Measurements from ENCODE around the gene SLC43A2.

The SLC43A2 gene

DNA sequence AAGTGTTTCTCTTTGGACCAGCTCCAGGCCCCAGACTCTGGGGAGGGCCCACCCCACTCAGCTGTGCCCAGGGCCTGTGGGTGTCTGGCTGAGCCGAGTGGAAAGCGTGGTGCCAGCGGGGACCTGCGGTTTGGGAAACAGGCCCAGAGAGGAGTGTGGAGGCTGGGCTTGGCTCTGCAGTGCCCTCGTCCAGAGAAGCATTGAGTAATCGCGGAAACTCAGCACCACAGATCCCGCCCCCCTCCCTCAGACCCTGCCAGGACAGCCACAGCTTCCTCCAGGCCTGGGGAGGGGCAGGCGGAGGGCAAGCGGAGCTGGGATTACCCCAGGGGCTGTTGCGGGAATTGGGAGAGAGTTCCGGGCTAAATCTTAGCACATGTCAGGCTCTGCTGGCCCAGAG, 51.5 kb downstream of the SLC43A2 start:
- no peak overlapping the region for H3K9ac ChIP-seq (ENCODE audit: low read depth, low read length)
- no peaks in the 10 kb centered on the region for H3K79me2 ChIP-seq (ENCODE audit: insufficient read depth, low read length)
- H4K20me1 ChIP-seq (ENCODE audit: insufficient read depth, low read length): no peaks in the 10 kb centered on the region
- TF ChIP-seq, protein P1, sequence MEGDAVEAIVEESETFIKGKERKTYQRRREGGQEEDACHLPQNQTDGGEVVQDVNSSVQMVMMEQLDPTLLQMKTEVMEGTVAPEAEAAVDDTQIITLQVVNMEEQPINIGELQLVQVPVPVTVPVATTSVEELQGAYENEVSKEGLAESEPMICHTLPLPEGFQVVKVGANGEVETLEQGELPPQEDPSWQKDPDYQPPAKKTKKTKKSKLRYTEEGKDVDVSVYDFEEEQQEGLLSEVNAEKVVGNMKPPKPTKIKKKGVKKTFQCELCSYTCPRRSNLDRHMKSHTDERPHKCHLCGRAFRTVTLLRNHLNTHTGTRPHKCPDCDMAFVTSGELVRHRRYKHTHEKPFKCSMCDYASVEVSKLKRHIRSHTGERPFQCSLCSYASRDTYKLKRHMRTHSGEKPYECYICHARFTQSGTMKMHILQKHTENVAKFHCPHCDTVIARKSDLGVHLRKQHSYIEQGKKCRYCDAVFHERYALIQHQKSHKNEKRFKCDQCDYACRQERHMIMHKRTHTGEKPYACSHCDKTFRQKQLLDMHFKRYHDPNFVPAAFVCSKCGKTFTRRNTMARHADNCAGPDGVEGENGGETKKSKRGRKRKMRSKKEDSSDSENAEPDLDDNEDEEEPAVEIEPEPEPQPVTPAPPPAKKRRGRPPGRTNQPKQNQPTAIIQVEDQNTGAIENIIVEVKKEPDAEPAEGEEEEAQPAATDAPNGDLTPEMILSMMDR (IDR thresholded peaks at IDR 0.05; ENCODE audit: borderline replicate concordance, extremely low read depth, low read length, poor library complexity, severe bottlenecking): no peak
- no peak for TF ChIP-seq EZH2 (IDR thresholded peaks at IDR 0.05; ENCODE audit: borderline replicate concordance, low read depth, low read length, severe bottlenecking)
- ATAC-seq (ENCODE audit: insufficient read depth, low read depth) (no peak), DNase-seq (no peak)
- H3K27me3 ChIP-seq (ENCODE audit: insufficient read depth, low read length, poor library complexity): no peaks in the 10 kb centered on the region
- no peak overlapping the region for H3K4me3 ChIP-seq (ENCODE audit: low read depth in 1 of 2, low read length in 2 of 2)
- H3K4me2 ChIP-seq (ENCODE audit: insufficient read depth, low read length): no peak overlapping the region
- H3K27ac ChIP-seq (ENCODE audit: low read length): peak overlapping the region; percentile 42
- H3K9me3 ChIP-seq (ENCODE audit: insufficient read depth, low read length, severe bottlenecking): no peaks in the 10 kb centered on the region
- H2AFZ ChIP-seq (ENCODE audit: low read depth, low read length): no peak overlapping the region
- H3K4me1 ChIP-seq (ENCODE audit: insufficient read depth, low read length): no peaks in the 10 kb centered on the region
- H3K36me3 ChIP-seq (ENCODE audit: insufficient read depth, low read length): peaks cover 29% of the 10 kb centered on the region

DNA sequence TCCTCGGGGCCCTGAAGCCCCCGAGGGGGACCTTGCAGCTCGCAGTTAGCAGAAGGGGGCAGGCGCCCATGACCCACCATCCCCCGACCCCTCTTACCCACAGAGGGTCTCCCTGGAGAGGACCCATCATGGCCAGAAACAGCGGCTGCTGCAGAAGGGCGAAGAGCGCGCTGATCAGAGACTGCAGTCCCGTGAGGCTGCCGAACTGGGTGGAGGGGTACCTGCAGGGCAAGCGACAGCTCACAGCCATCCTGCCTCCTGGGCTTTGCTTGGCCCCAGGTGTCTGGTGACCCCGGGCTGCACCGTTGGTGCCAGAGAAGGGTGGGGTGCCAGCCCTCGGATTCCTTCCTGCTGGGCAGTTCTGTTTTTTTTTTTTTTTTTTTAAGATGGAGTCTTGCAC, 52.1 kb downstream of the SLC43A2 start:
- DNase-seq: no peak
- H3K9ac ChIP-seq (ENCODE audit: low read depth, low read length): no peak overlapping the region

DNA sequence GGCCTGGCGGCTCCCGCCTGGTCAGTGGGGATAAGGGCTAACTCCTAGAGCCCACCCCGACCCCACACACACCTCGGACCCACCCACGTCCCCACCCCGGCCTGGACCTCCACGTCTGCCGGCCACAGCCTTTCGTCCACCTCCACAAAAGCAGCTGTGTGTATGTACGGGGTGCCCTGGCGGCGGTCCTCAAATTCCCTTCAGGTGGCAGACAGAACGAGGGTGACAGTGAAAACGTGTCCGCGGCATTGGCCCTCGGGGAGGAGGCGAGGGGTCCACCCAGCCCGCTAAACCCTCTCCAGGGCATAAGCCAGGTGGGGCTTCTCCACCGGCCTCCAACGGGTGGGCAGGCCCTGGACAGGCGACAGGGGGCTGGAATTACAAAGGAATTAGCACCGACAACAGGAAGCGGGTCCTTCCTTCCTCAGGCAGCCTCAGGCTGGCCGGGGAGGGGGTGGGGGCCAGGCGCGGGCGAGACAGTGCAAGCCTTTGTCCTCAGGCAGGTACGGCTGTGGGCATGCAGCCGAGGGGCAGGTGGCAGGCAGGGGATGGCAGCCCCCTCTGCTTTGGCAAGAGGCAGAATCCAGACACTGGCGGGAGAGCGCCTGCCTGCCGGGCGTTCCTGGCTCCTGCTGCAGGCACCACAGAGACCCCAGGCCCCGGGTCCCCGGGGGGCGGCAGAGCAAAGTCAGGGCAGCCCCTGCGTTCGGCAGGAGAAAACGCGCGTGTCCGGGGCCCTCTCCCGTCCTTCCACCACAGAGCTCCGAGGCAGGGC, 53.8 kb downstream of the SLC43A2 start:
- Histone ChIP-seq H3K4me2 (ENCODE audit: insufficient read depth, low read length) (no peak overlapping the region), H3K36me3 (ENCODE audit: insufficient read depth, low read length) (peaks cover 14% of the 10 kb centered on the region), H3K27ac (ENCODE audit: low read length) (peak overlapping the region; percentile 22), H4K20me1 (ENCODE audit: insufficient read depth, low read length) (no peaks in the 10 kb centered on the region), H3K4me1 (ENCODE audit: insufficient read depth, low read length) (0 out of 2 replicates have a peak, but pooled peaks cover 2% of the 10 kb centered on the region), H3K27me3 (ENCODE audit: insufficient read depth, low read length, poor library complexity) (no peaks in the 10 kb centered on the region), H3K79me2 (ENCODE audit: insufficient read depth, low read length) (no peaks in the 10 kb centered on the region), H3K9ac (ENCODE audit: low read depth, low read length) (no peak overlapping the region), H2AFZ (ENCODE audit: low read depth, low read length) (no peak overlapping the region), H3K9me3 (ENCODE audit: insufficient read depth, low read length, severe bottlenecking) (no peaks in the 10 kb centered on the region), H3K4me3 (ENCODE audit: low read depth in 1 of 2, low read length in 2 of 2) (no peak overlapping the region)
- DNase-seq (no peak), ATAC-seq (ENCODE audit: insufficient read depth, low read depth) (no peak)
- no peak for TF ChIP-seq EZH2 (IDR thresholded peaks at IDR 0.05; ENCODE audit: borderline replicate concordance, low read depth, low read length, severe bottlenecking)
- TF ChIP-seq, protein P1 (IDR thresholded peaks at IDR 0.05; ENCODE audit: borderline replicate concordance, extremely low read depth, low read length, poor library complexity, severe bottlenecking): no peak

More for the DNA sequence above, 52.1 kb downstream of the SLC43A2 start:
- no peaks in the 10 kb centered on the region for H4K20me1 ChIP-seq (ENCODE audit: insufficient read depth, low read length)
- H3K27me3 ChIP-seq (ENCODE audit: insufficient read depth, low read length, poor library complexity): no peaks in the 10 kb centered on the region
- 0 out of 2 replicates have a peak, but pooled peaks cover 2% of the 10 kb centered on the region for H3K4me1 ChIP-seq (ENCODE audit: insufficient read depth, low read length)
- H3K79me2 ChIP-seq (ENCODE audit: insufficient read depth, low read length): no peaks in the 10 kb centered on the region
- ATAC-seq (ENCODE audit: insufficient read depth, low read depth): no peak
- TF ChIP-seq, protein P1 (IDR thresholded peaks at IDR 0.05; ENCODE audit: borderline replicate concordance, extremely low read depth, low read length, poor library complexity, severe bottlenecking): no peak
- TF ChIP-seq EZH2 (IDR thresholded peaks at IDR 0.05; ENCODE audit: borderline replicate concordance, low read depth, low read length, severe bottlenecking): no peak
- peak overlapping the region; percentile 50; the same call in 1 of the 2 replicates for H3K27ac ChIP-seq (ENCODE audit: low read length)
- no peaks in the 10 kb centered on the region for H3K9me3 ChIP-seq (ENCODE audit: insufficient read depth, low read length, severe bottlenecking)
- no peak overlapping the region for H2AFZ ChIP-seq (ENCODE audit: low read depth, low read length)
- no peak overlapping the region for H3K4me3 ChIP-seq (ENCODE audit: low read depth in 1 of 2, low read length in 2 of 2)
- H3K36me3 ChIP-seq (ENCODE audit: insufficient read depth, low read length): peaks cover 27% of the 10 kb centered on the region
- no peak overlapping the region for H3K4me2 ChIP-seq (ENCODE audit: insufficient read depth, low read length)

All from DND-41 (cell line).